ENCODE results near the gene MTA2.
"Not testable (repeated sequence)": the region's sequence is repeated elsewhere in the genome, so short reads cannot be mapped to it uniquely, and the experiment has no call there.

Gene MTA2

GRCh38 chr11:62601372-62602140, at the start of gene MTA2:
MTA2 (minus strand) TSS chr11:62601865; CDS start chr11:62601450, 415 bp downstream.
- FAIRE-seq (no peak), DNase-seq (ENCODE audit: insufficient read length, low spot score) (peak; percentile 75)
- no peak for TF ChIP-seq CTCF (IDR thresholded peaks at IDR 0.05; ENCODE audit: insufficient read depth, missing control alignments)

- FAIRE-seq; DNase-seq (ENCODE audit: insufficient read length, low spot score): not testable (repeated sequence)
Measured at GRCh38 chr11:62650283-62650682, 48.6 kb upstream of the MTA2 start.

GRCh38 chr11:62649486-62649885, 47.8 kb upstream of the MTA2 start:
- no peak for TF ChIP-seq CTCF (IDR thresholded peaks at IDR 0.05; ENCODE audit: insufficient read depth, missing control alignments)
- FAIRE-seq (no peak), DNase-seq (ENCODE audit: insufficient read length, low spot score) (no peak)

GRCh38 chr11:62648967-62649364, 47.3 kb upstream of the MTA2 start:
- TF ChIP-seq CTCF (IDR thresholded peaks at IDR 0.05; ENCODE audit: insufficient read depth, missing control alignments): no peak
- DNase-seq (ENCODE audit: insufficient read length, low spot score): no peak
- FAIRE-seq: no peak

GRCh38 chr11:62648185-62648966, 46.7 kb upstream of the MTA2 start:
- TF ChIP-seq CTCF (IDR thresholded peaks at IDR 0.05; ENCODE audit: insufficient read depth, missing control alignments): no peak
- FAIRE-seq (no peak), DNase-seq (ENCODE audit: insufficient read length, low spot score) (no peak)

GRCh38 chr11:62647609-62648005, 45.9 kb upstream of the MTA2 start:
- FAIRE-seq (no peak), DNase-seq (ENCODE audit: insufficient read length, low spot score) (no peak)

More at GRCh38 chr11:62647609-62648005, 45.9 kb upstream of the MTA2 start:
- no peak for TF ChIP-seq CTCF (IDR thresholded peaks at IDR 0.05; ENCODE audit: insufficient read depth, missing control alignments)

All from D721Med (cell line).